Thoracic aorta (tissue), 2 donors: ENCODE results near the gene SLC22A23. TPM values are rescaled to one million over a fixed set of nuclear protein-coding genes. Genes with fewer than 3 reads are reported as not detected.

Source experiments
- ATAC-seq: fragments of 150-250 bp; one replicate; pipeline ENCODE4 v1.8.0; 2017; ENCODE audit warnings: low read depth; ENCODE audit not compliant: insufficient number of reproducible peaks, low FRiP score
- DNase-seq: peaks from one replicate; pipeline ENCODE4 v3.0.0-alpha.2; 2020; ENCODE audit warnings: low spot score
- H3K27ac ChIP-seq, 2 donors: fragments of 200-600 bp; sonication (generic); 1 replicate in 1 of 2; 2 replicates in 1 of 2; pipeline ENCODE4 v1.5.1; 2016; ENCODE audit warnings: mild to moderate bottlenecking in 2 of 2, moderate library complexity in 2 of 2
- H3K27me3 ChIP-seq: fragments of 200-600 bp; sonication (generic); replicated peaks from 2 replicates; pipeline ENCODE4 v1.6.0; 2016; ENCODE audit warnings: mild to moderate bottlenecking; ENCODE audit not compliant: insufficient read depth
- H3K36me3 ChIP-seq: fragments of 200-600 bp; sonication (generic); one replicate; pipeline ENCODE4 v1.5.1; 2016
- H3K4me1 ChIP-seq, 2 donors: fragments of 200-600 bp; sonication (generic); 1 replicate in 1 of 2; 2 replicates in 1 of 2; pipeline versions ENCODE4 v1.5.1 to v1.6.0; 2016; ENCODE audit warnings: low read depth in 2 of 2, mild to moderate bottlenecking in 1 of 2; ENCODE audit not compliant: control insufficient read depth in 1 of 2
- H3K4me3 ChIP-seq: fragments of 200-600 bp; sonication (generic); 2 replicates; pipeline ENCODE4 v1.5.1; 2016; ENCODE audit warnings: mild to moderate bottlenecking
- H3K9me3 ChIP-seq: fragments of 200-600 bp; sonication (generic); 2 replicates; pipeline ENCODE4 v1.5.1; 2016
- CTCF ChIP-seq: fragments of 200-600 bp; sonication (generic); IDR thresholded peaks from one replicate; pipeline ENCODE4 v1.5.1; 2019; ENCODE audit warnings: antibody characterized with exemption
- total RNA-seq, 2 donors: library from RNA; depleted of rRNA; stranded (reverse); fragments of >200 nt; gene quantifications; one replicate each; pipeline versions ENCODE4 v1.1.0 to v1.2.3, GENCODE V29; 2016

SLC22A23 gene
- total RNA-seq, 2 donors from 2014 or later: 5.1 to 9.7 TPM

GRCh38 chr6:3429211-3429610 is 27.6 kb downstream of the SLC22A23 start:
- ATAC-seq (no peak), DNase-seq (no peak)
- Histone ChIP-seq H3K36me3 (no peaks in the 10 kb centered on the region), H3K27ac (no peak overlapping the region), H3K9me3 (no peaks in the 10 kb centered on the region), H3K4me1 (no peaks in the 10 kb centered on the region), H3K27me3 (no peaks in the 10 kb centered on the region), H3K4me3 (no peak overlapping the region)
- no peak for TF ChIP-seq CTCF

DNA sequence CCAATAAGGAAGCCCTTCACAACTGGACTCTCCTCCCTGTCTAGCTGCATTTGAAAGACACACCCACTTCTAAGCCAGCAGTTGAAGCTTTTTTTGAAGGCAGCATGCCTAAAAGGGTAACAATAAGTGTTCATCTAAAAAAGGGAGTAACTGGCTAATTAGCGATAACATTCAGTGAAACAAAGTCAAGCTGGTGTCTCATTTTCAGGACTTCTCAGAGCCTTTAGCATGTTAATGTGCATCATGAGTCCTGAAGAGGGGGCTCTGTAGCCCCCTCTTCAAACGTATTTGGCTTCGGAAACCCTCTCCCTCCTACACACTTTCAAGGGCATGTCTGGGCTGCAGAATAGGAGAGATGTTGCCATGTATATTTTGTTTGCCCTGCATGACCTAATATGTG is 28.1 kb downstream of the SLC22A23 start:
- no peak for ATAC-seq
- Histone ChIP-seq H3K27ac (no peak overlapping the region), H3K4me1 (no peaks in the 10 kb centered on the region), H3K36me3 (no peaks in the 10 kb centered on the region), H3K4me3 (no peak overlapping the region), H3K27me3 (no peaks in the 10 kb centered on the region), H3K9me3 (no peaks in the 10 kb centered on the region)
- DNase-seq: no peak
- TF ChIP-seq CTCF: no peak

- H3K4me3 ChIP-seq: no peak overlapping the region
- no peak for DNase-seq
- no peak for ATAC-seq
- TF ChIP-seq CTCF: no peak
- no peak overlapping the region for H3K27ac ChIP-seq
- H3K36me3 ChIP-seq: no peaks in the 10 kb centered on the region
- no peaks in the 10 kb centered on the region for H3K27me3 ChIP-seq
- H3K9me3 ChIP-seq: no peaks in the 10 kb centered on the region
- H3K4me1 ChIP-seq: no peaks in the 10 kb centered on the region
These were observed 28.6 kb downstream of the SLC22A23 start for GRCh38 chr6:3428247-3428646.

- Histone ChIP-seq H3K27me3 (no peaks in the 10 kb centered on the region), H3K9me3 (no peaks in the 10 kb centered on the region), H3K4me3 (no peak overlapping the region), H3K36me3 (no peaks in the 10 kb centered on the region), H3K4me1 (no peaks in the 10 kb centered on the region), H3K27ac (no peak overlapping the region)
- TF ChIP-seq CTCF: no peak
- ATAC-seq: no peak
- DNase-seq: no peak
These were observed 29.2 kb downstream of the SLC22A23 start for GRCh38 chr6:3427687-3428085.

- Histone ChIP-seq H3K27ac (no peak overlapping the region), H3K36me3 (no peaks in the 10 kb centered on the region)
- no peak for ATAC-seq
These were observed 29.7 kb downstream of the SLC22A23 start for GRCh38 chr6:3426927-3427686.

More at GRCh38 chr6:3426927-3427686, 29.7 kb downstream of the SLC22A23 start:
- H3K4me3 ChIP-seq: no peak overlapping the region
- no peaks in the 10 kb centered on the region for H3K4me1 ChIP-seq
- no peak for TF ChIP-seq CTCF
- H3K9me3 ChIP-seq: no peaks in the 10 kb centered on the region
- DNase-seq: no peak
- no peaks in the 10 kb centered on the region for H3K27me3 ChIP-seq
